Adrenal gland (tissue), 5 donors: ENCODE data around the gene VPS8.

Experiments
- POLR2A ChIP-seq, 2 donors: fragments of 450-650 bp; IDR thresholded peaks; one replicate each; pipeline ENCODE4 v1.6.1; 2017; ENCODE audit warnings: antibody characterized with exemption in 2 of 2, mild to moderate bottlenecking in 2 of 2, moderate library complexity in 1 of 2
- TF ChIP-seq, protein P1 (sequence below), 6 experiments: fragments of 450-650 bp in 4 of 6; fragments of 200-600 bp in 2 of 6; sonication (generic) in 1 of 6; IDR thresholded peaks; 1 replicate in 5 of 6; 2 replicates in 1 of 6; pipeline versions ENCODE4 v1.5.1 to v1.8.0; 2016 to 2021; ENCODE audit warnings: antibody characterized with exemption in 6 of 6, mild to moderate bottlenecking in 2 of 6, moderate library complexity in 1 of 6
- donor health status: DM: no; HTN: no; CAD: no.

DNA sequence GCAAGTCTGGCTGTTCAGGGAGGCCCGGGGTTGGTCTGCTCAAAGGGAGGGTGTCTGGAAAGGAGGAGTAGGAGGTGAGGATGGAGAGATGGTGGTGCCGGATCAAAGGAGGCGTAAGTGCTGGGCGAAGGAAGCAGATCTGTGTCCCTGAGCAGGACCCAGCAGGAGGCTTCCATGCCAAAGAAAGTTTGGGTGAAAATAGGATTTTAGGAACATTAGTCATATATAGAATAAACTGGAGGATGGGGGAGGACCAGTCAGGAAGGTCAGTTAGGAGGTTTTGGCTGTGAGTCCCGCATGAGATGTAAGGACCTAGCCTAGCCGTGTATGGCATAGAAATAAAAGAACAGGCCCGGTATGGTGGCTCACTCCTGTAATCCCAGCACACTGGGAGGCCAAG lies 28.6 kb upstream of the VPS8 start:
- TF ChIP-seq, protein P1, sequence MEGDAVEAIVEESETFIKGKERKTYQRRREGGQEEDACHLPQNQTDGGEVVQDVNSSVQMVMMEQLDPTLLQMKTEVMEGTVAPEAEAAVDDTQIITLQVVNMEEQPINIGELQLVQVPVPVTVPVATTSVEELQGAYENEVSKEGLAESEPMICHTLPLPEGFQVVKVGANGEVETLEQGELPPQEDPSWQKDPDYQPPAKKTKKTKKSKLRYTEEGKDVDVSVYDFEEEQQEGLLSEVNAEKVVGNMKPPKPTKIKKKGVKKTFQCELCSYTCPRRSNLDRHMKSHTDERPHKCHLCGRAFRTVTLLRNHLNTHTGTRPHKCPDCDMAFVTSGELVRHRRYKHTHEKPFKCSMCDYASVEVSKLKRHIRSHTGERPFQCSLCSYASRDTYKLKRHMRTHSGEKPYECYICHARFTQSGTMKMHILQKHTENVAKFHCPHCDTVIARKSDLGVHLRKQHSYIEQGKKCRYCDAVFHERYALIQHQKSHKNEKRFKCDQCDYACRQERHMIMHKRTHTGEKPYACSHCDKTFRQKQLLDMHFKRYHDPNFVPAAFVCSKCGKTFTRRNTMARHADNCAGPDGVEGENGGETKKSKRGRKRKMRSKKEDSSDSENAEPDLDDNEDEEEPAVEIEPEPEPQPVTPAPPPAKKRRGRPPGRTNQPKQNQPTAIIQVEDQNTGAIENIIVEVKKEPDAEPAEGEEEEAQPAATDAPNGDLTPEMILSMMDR (IDR thresholded peaks at IDR 0.05) = no peak
- no peak for TF ChIP-seq POLR2A (IDR thresholded peaks at IDR 0.05)
